ENCODE data around the gene NHP2. TPM values are rescaled to one million over a fixed set of nuclear protein-coding genes. Genes with fewer than 3 reads are reported as not detected.
A peak's percentile ranks its signal among the peaks of the same experiment; 100 is the strongest.

Gene NHP2
- total RNA-seq, 1 experiment from 2014 or later = 221 TPM

GRCh38 chr5:178114325-178115135 is 39.2 kb downstream of the NHP2 start:
- no peaks in the 10 kb centered on the region for H3K9me2 ChIP-seq (ENCODE audit: insufficient read depth)
- no peaks in the 10 kb centered on the region for H4K20me1 ChIP-seq (ENCODE audit: insufficient read depth)
- ChIA-PET POLR2A (ENCODE audit: unreplicated experiment) (no interaction called here), CTCF (interaction anchor here (0.6 kb wide), 1 partner anchor 25 kb away, joined by 5 read pairs; no protein-coding TSS in a partner anchor)
- DNase-seq = peak in 1 of 2 experiments; percentile 37
- H3K27me3 ChIP-seq (ENCODE audit: insufficient read depth, low read depth) = no peaks in the 10 kb centered on the region
- TF ChIP-seq EZH2 (IDR thresholded peaks at IDR 0.05; ENCODE audit: low read depth) = no peak
- TF ChIP-seq CTCF (conservative IDR thresholded peaks at IDR 0.05) = no peak
- no peaks in the 10 kb centered on the region; the same call in 1 of the 2 replicates for H3K79me2 ChIP-seq (ENCODE audit: low read depth)
- 0 out of 2 replicates have a peak overlapping the region, but pooled peaks have one; percentile 52 for H2AFZ ChIP-seq
- intact Hi-C loops (cut with micrococcal nuclease; ENCODE audit: unreplicated experiment) = no loop called here
- BruUV-seq (replicated peaks) = TSS peak; percentile 39
- peak overlapping the region; percentile 75 for H3K4me2 ChIP-seq
- H3K27ac ChIP-seq = no peak overlapping the region
- peaks cover 20% of the 10 kb centered on the region; the same call in 1 of the 2 replicates for H3F3A ChIP-seq (ENCODE audit: insufficient read depth, low read depth)
- peak overlapping the region; percentile 65 for H3K4me3 ChIP-seq
- no peaks in the 10 kb centered on the region for H3K36me3 ChIP-seq (ENCODE audit: low read depth)
- peaks cover 29% of the 10 kb centered on the region for H3K4me1 ChIP-seq (replicated peaks; ENCODE audit: insufficient read depth)
- no peaks in the 10 kb centered on the region for H3K9me3 ChIP-seq (ENCODE audit: insufficient read depth, low read depth)

GRCh38 chr5:178113841-178114324 is 39.8 kb downstream of the NHP2 start:
- Histone ChIP-seq H3K36me3 (ENCODE audit: low read depth) (no peaks in the 10 kb centered on the region), H3K4me1 (replicated peaks; ENCODE audit: insufficient read depth) (peaks cover 36% of the 10 kb centered on the region), H3K4me2 (peak overlapping the region; percentile 75), H3K79me2 (ENCODE audit: low read depth) (no peaks in the 10 kb centered on the region; the same call in 1 of the 2 replicates), H3K27ac (no peak overlapping the region), H4K20me1 (ENCODE audit: insufficient read depth) (no peaks in the 10 kb centered on the region), H3K9me2 (ENCODE audit: insufficient read depth) (no peaks in the 10 kb centered on the region), H2AFZ (peak overlapping the region; percentile 52; the same call in 1 of the 2 replicates), H3K4me3 (peak overlapping the region; percentile 65), H3F3A (ENCODE audit: insufficient read depth, low read depth) (peaks cover 26% of the 10 kb centered on the region), H3K27me3 (ENCODE audit: insufficient read depth, low read depth) (no peaks in the 10 kb centered on the region), H3K9me3 (ENCODE audit: insufficient read depth, low read depth) (no peaks in the 10 kb centered on the region)
- intact Hi-C loops (cut with micrococcal nuclease; ENCODE audit: unreplicated experiment) = no loop called here
- no peak for TF ChIP-seq EZH2 (IDR thresholded peaks at IDR 0.05; ENCODE audit: low read depth)
- no peak for TF ChIP-seq CTCF (conservative IDR thresholded peaks at IDR 0.05)
- POLR2A ChIA-PET (ENCODE audit: unreplicated experiment) = no interaction called here
- CTCF ChIA-PET = interaction anchor here (0.6 kb wide), 1 partner anchor 25 kb away, joined by 5 read pairs; no protein-coding TSS in a partner anchor
- DNase-seq = no peak
- no TSS peak for BruUV-seq (replicated peaks)

GRCh38 chr5:178113141-178113787 is 40.4 kb downstream of the NHP2 start, which contains the start of gene N4BP3:
Gene N4BP3, plus strand, starts transcription at chr5:178113532. Its CDS starts 6,052 bp downstream, at chr5:178119584.
- H3K27me3 ChIP-seq (ENCODE audit: insufficient read depth, low read depth) = no peaks in the 10 kb centered on the region
- H3K4me1 ChIP-seq (replicated peaks; ENCODE audit: insufficient read depth) = peaks cover 42% of the 10 kb centered on the region
- peak within 1 kb of the TSS; percentile 75 for H3K4me2 ChIP-seq
- H3K4me3 ChIP-seq = peak within 1 kb of the TSS; percentile 65
- no TSS peak for BruUV-seq (replicated peaks)
- intact Hi-C loops (cut with micrococcal nuclease; ENCODE audit: unreplicated experiment) = no loop called here
- H3K9me2 ChIP-seq (ENCODE audit: insufficient read depth) = no peaks in the 10 kb centered on the region
- no peaks in the 10 kb centered on the region for H4K20me1 ChIP-seq (ENCODE audit: insufficient read depth)
- POLR2A ChIA-PET (ENCODE audit: unreplicated experiment) = no interaction called here
- no peaks in the 10 kb centered on the region for H3K36me3 ChIP-seq (ENCODE audit: low read depth)
- TF ChIP-seq CTCF (conservative IDR thresholded peaks at IDR 0.05) = no peak
- TF ChIP-seq EZH2 (IDR thresholded peaks at IDR 0.05; ENCODE audit: low read depth) = no peak
- CTCF ChIA-PET = no interaction called here
- H2AFZ ChIP-seq = peak within 1 kb of the TSS; percentile 81
- no peaks in the 10 kb centered on the region; the same call in 1 of the 2 replicates for H3K79me2 ChIP-seq (ENCODE audit: low read depth)
- DNase-seq = peak; percentile 44 to 78
- H3F3A ChIP-seq (ENCODE audit: insufficient read depth, low read depth) = peaks cover 32% of the 10 kb centered on the region
- H3K9me3 ChIP-seq (ENCODE audit: insufficient read depth, low read depth) = no peaks in the 10 kb centered on the region
- no peak within 1 kb of the TSS for H3K27ac ChIP-seq
